NCI-H2029 (cell line): ENCODE results near the gene CD300LD.
"Not testable (repeated sequence)": the region's sequence is repeated elsewhere in the genome, so short reads cannot be mapped to it uniquely, and the experiment has no call there.

Experiments used
- DNase-seq: peaks from one replicate; lab custom pipeline; 2025; lab: John Stamatoyannopoulos, UW

CD300LD gene

DNA sequence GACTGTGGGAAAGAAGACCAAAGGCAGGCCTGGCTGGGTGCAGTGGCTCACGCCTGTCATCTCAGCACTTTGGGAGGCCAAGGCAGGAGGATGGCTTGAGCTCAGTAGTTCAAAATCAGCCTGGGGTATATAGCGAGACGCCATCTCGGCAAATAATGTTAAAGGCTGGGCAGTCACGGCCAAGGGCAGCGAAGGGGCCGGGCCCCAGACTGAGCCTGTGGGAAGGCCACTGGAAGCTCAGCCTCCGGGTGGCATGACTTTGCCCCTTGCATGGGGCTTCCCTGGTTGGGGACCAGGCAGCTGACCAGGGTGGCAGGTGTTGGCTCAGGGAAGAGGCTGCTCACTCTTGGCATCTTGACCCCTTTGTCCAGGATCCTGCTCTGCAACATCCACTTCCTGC is 14.0 kb upstream of the CD300LD start:
- DNase-seq, result no peak

DNA sequence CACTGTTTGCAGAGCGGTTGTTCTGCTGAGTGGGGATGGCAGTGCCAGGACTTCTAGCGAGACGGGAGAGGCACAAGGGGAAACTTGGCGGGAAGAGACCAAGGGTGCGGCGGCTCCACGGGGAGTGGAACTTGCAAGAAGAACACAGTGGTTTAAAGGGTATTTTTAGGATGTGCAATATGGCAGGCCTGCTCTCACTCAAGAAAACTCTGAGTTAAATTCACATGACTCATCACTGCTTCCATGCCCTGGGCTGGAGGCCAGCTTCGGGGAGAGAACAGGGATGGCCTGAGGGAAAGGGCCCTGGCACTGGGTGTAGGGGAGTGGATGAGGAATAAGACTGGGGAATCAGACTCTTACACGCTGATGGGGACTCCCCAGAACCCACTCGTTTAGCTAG is 13.3 kb upstream of the CD300LD start:
- no peak for DNase-seq

DNA sequence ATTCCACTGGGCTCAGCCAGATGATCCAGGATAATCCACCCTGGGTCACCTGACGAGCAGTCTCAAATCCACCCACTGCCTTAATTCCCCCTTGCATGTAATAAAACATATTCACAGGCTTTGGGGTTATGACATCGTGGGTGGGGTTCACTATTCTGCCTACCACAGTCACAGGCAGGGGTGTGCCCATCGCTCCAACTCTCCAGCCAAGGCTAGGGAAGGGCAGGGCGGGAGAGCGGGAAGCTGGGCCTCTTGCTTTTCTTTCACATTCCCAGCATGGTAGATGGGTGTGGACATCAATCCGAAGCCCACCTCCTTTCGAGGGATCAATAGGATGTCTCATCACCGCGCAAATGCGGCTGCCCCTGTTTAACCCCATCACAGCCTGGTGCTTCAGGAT is 12.7 kb upstream of the CD300LD start:
- DNase-seq, result no peak

DNA sequence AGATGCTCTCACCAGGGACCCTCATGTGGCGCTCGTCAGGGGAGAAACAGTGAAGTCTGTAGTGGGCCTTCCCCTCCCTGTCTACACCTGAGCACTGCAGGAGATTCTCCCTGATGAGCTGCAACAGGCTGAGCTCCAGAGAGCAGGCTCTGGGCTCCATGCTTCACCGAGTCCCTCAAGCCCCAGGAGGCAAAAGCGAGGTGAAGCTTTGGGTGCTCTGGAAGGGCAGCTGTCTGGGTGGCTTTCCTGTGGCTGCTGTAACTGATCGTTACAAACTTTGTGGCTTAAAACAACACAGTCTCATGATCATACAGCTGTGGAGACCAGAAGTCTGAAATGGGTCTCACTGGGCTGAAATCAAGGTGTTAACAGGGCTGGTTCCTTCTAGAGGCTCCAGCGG is 12.1 kb upstream of the CD300LD start:
- DNase-seq, result no peak

DNA sequence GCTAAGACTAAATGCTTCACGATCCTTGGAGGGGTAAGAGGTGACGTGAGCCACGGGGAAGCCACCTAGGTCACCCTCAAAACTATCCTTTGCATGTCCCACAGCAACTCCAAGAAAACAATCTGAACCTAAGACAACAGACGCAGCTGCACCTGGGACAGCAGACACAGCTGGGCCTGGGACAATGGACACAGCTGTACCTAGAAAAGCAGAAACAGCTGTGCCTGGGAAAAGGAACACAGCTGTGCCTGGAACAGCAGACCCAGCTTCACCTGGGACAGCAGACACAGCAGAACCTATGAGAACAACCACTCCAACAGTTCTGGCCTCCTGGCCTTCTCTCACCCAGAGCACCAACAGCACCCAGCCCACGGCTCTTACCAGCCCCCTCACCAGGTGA is 11.7 kb upstream of the CD300LD start:
- DNase-seq, result no peak

DNA sequence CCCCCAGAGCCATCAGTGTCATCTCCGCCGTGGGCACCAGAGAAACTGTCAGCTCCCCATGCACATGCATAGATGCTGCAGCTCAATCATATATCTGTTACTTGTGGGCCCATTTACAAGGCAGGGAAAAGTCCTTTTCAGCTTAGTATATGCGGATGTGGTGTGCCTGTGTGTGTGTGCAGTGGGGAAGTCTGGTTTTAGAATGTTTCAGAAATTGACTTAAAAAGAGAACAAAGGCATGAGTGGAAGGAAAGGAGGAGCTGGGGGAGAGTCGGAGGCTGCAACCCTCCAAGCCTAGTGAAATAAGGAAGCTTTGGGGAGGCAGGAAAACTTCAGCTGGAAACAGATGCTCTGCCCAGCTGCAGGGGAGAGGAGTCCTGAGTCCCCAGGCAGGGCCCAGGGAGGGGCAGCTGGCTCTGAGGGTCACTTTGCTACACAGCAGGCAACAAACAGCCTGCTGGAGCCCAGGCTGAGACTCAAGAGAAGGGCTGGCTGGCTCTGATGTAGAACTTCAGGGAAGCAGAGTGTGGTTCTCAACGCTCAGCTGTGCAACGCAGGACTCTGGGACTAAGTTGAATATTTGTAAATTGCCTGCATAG is 11.1 kb upstream of the CD300LD start:
- no peak for DNase-seq

DNA sequence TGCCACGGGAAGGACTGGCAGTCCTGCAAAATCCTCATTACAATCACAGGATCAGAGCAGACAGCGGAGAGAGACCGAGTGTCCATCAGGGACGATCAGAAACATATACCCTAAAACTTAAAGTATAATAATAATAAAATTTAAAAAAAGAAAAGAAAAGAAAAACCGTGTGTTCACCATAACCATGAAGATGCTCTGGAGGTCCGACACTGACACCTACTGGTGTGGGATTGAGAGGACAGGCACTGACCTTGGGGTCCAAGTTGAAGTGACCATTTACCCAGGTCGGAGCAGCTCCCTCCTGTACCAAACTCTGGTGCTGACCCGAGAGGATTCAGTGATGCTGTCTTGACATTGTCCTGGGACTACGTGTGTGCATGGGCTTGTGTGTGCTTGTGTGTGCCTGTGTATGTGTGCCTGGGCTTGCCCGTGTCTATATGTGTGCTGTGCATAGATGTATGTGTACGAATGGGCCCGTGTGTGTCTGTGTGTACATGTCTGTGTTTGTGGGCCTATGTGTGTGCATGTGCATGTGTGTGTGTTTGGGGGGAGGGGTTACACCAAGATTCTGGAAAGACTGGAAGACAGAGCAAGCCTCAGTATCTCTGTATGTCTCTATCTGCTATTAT is 10.0 kb upstream of the CD300LD start:
- DNase-seq, result peak; percentile 20

DNA sequence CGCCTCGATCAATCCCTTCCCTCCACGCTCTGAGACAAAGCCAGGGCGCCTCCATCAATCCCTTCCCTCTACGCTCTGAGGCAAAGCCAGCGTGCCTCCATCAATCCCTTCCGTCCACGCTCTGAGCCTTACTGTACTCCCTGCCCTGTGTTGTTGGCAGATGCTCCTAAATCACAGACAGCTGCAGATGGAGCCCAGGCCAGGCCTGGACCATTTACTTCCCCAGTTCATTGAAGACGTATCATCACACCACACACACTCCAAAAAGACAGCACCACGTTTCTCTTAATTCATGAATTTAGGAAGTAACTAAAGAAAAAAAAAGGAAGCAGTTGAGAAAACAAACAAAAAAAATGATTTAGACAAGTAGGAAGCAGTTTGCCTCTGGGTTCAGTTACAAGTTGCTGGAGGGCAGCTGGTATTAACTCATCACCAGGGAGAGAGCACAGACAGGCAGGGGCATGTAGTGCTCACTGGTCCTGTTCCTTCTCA is 7.4 kb upstream of the CD300LD start:
- DNase-seq, result no peak

DNA sequence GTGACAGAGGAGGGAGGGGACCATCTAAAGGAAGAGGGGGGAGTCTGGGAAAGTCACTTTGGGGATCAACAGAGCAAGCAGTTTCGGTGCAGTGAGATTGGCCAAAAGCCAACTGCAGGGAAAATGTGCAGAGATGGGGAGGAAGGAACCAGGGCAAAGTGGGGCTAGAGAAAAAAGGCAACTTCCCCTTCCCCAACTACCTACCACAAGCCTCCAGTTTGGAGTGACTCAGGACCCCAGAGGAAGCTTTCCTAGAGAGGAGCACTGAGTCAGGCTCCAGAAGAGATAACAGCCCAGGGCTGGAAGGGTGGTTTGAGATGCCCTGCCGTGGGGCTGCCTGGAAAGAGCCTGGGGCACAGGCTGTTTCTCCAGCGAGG is 6.9 kb upstream of the CD300LD start:
- no peak for DNase-seq

DNA sequence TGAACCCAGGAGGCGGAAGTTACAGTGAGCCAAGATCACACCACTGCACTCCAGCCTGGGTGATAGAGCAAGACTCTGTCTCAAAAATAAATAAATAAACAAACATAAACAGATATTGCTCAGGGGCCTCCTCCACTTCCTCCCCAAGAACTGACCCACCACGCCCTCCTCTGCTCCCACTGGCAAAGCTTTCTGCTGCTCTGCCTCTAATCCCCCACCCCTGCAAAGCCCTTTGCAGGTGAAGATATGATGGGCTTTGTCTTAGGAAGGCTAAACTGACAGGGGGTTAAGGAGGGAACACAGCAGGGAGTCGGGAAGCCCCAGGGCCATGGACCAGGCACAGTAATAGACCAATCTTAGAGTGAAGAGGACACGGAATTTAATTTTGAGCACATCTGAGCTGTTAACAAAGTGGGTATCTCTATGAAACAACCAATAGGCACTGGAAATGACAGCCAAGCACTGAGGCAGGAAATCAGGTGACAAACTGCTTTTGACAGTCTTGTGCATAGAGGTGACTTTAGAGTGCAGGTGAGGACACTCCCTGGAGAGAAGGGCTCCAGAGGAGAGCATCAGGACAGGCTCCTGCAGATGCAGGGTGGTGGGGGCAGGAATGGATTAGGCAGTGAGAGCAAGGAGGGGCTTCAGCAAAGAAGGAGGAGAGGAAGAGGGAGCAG is 6.4 kb upstream of the CD300LD start:
- no peak for DNase-seq

DNA sequence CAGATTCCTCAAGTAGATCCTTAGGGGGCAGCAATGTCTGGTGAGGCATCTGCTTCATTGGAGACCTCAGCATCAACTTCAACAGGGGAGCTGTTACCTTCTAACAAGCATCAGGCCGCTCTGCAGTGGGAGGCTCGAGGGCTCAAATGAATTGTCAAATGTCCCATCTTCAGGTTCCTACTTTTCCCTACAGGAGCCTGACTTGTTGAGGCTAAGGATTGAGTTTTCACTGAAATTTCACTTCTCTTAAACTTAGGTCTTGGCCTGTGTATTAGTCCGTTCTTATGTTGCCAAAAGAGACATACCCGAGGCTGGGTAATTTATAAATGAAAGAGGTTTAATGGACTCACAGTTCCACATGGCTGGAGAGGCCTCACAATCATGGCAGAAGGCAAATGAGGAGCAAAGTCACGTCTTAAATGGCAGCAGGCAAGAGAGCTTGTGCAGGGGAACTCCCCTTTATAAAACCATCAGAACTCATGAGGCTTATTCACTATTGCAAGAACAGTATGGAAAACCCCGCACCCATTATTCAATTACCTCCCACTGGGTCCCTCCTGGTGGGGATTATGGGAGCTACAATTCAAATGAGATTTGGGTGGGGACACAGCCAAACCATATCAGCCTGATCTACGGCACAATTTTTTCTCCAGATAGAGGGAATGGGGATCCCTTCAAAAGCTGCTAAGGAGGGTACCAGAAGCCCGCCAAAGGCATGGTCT is 5.1 kb upstream of the CD300LD start:
- DNase-seq, result no peak

DNA sequence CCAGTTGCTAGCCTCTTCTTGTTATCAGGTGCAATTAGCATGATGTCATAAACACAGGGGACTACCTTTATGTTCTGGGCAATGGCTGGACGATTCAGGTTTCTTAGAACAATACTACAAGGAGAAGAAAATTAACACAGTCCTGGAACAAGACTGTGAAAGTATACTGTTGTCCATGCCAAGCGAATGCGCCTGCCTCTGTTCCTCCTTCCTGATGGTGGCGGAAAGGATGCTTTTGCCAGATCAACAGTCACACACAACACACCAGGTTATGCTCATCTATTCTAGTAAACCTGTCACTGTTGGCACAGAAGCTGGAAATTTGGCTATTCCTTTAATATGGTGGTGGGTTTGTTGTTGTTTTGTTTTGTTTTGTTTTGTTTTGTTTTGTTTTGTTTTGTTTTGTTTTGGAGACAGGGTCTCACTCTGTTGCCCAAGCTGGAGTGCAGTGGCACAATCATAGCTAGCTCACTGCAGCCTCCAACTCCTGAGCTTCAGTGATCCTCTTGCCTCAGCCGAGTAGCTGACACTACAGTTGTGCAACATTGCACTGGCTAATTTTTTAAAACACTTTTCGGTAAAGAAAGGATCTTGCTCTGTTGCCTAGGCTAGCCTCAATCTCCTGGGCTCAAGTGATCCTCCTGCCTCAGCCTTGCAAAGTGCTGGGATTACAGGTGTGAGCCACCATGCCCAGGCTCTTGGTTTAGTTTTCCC is 3.1 kb upstream of the CD300LD start:
- DNase-seq, result no peak

DNA sequence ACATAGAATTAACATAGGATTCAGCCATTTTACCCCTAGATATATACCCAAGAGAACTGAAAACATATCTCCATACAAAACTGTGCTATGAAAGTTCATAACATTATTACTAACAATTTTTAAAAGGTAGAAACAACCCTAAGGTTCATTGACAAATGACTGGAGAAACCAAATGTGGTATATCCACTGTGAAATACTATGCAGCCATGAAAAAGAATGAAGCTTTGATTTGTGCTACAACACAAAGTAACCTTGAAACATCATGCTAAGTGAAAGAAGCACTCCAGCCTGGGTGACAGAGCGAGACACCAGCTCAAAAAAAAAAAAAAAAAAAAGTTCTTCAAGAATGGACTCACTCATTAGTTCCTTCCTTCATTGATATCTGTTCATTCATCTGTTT is 580 bp downstream of the CD300LD start:
- DNase-seq, result no peak

DNA sequence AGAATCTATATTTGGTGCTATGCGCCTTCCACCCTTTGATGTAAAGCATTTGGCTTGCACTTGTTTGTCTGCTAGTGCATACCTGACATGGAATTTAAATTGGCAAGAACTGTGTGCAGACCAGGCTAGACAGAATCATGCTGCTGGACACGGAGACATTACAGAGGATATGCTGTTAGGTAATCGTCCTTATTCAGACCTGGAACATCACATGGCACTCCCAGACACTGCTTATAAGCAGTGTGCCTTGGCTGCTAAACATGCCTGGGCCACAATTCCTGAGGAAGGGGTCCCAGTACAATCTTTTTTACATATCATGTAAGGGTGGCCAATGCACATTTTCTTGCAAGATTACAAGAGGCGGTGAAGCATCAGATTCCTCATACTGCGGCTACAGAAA is 6.4 kb downstream of the CD300LD start:
- DNase-seq, result no peak

DNA sequence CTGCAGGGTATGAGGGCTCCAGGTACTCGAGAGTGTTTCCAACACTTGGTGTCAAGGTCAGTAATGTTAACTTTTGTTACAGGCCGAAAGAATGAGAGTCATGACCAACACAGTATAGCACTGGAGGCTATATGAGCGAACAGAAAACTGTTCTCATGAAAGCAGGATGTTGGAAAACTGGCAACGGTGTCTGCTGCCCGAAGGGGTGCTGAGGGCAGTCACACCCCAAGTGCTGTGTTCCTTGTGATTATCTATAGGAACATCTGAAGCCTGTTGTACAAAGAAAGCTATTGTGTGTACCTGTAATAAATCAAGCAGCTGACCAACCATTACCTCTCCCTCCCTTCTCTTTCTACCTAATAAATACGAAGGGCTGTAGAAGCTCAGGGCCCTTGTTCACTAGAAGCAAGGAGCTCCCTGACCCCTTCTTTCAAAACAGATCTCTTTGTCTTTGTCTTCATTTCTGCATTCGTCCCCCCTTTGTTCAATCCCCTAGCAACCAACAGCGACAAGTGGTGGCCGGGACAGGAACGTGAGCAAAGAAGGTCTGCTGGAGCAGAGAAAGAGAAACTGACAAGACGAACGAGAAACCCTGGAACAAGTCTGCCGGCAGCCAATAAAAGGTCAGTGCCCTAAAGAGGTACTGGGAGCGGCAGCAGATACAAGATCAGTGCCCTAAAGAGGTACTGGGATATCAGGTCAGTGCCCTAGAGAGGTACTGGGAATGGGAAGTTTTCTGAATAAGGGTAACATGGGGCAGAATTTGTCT is 7.6 kb downstream of the CD300LD start:
- DNase-seq, result no peak

DNA sequence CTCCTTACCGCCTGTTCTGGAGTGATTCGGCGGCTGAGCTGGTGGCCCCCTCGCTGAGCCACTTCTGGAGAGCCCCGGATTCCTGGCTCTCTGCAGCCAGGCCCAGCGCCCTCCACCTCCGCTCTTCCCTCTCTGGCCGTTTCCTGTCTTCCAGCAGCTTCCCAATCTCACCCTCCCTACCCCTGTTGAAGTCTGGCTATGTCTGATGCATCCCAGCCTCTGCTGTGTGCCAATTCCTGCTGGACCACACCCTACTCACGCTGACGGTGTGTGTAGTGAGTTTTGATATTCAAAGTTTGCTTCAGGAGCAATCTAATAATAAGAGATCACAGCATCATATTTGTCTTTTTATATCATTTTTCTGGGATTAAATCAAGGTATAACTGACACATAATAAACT is 9.4 kb downstream of the CD300LD start:
- no peak for DNase-seq

DNA sequence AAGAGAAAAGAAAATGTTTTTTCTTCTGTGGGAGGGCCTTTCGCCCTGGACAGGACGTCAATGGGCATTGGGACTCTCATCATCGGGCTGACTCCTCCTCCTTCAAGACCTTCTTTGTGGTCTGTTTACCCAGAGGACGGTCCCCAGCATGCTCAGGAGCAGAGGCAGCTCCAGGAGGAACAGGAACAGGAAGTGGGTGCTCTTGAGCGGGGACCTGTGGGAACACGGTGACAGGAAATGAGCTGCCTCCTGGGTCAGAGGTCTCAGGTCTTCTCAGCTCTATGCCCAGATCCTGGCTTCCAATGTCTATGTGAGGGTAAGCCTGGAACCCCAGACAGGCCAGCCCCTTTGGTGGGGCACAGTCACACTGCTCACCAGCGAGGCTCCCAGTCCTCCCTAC is 12.2 kb downstream of the CD300LD start:
- no peak for DNase-seq

DNA sequence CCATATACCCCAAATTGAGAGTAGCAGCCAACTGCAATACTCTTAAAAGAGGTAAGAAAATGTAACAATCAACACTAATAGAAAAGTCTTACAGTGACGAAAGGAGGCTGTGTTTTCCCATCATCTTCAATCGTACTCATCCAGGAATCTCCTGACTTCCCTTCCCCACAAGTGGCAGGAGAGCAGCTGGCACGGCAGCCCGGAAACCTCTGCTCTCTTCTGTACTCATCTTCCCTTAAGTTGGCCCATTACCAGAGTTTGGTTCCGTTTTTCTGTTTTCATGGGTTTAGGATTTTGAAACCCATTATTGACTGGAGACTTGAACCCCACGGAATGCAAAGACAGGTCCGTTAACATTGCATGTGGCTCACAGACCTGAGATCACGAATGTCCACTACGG is 13.1 kb downstream of the CD300LD start:
- no peak for DNase-seq

DNA sequence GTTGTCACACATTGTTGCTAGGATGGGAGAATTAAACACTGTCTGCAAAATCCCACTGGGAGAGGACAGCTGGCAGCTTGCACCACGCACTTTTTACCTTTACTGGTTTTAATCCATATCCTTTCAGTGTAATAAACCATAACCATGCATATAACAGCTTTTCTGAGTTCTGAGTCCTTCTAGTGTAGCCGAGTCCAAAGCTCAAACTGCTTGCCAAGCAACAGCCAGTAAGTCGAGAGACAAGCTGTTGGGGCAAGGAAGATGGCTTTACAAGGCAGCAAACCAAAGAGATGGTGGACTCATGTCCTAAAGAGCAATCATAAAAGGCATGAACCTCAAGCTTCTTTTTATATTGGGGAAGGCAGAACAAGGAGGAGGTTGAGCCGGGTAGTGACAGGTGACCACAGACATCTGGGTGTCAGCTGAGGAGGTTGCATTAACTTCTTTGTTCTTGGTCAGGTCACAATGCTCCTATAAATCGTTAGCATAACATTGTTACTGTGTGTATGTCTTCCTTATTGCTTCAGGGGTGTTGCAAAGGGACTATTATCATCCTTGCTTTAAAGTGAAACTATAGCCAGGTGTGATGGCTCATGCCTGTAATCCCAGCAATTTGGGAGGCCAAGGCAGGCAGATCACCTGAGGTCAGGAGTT is 17.5 kb downstream of the CD300LD start:
- no peak for DNase-seq

DNA sequence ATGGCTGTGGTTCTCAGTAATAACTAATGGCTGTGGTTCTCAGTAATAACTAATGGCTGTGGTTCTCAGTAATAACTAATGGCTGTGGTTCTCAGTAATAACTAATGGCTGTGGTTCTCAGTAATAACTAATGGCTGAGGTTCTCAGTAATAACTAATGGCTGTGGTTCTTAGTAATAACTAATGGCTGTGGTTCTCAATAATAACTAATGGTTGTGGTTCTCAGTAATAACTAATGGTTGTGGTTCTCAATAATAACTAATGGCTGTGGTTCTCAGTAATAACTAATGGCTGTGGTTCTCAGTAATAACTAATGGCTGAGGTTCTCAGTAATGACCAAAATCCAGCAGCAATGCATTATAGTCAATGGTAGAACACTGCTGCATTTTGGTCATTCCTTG is 18.4 kb downstream of the CD300LD start:
- DNase-seq, result not testable (repeated sequence)

DNA sequence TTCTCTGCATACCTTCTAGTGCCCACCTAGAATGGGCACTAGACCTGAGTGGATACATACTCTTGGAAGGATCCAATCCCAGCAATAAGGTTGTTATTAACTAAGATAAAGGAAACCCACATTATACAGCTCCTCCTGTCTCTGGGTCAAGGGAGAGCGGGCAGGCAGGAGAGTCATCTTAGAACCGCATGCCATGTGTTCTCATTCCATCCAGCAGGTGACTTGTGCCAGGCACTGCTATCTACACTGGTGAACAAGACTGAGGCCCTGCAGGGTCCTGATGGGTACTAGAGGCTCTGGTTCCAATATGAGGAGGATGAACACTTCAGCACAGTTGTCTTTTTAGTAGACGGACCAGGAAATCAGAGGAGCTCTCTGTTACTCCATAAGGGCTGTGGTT is 18.9 kb downstream of the CD300LD start:
- no peak for DNase-seq
